Measurements from ENCODE around the gene SCGB1D4. TPM values are rescaled to one million over a fixed set of nuclear protein-coding genes. Genes with fewer than 3 reads are reported as not detected.

The SCGB1D4 gene
- total and polyA plus RNA-seq, 10 of the 15 experiments (the other 5 are each of a cell fraction or from before 2014, with no cell fraction given), result not detected

DNA sequence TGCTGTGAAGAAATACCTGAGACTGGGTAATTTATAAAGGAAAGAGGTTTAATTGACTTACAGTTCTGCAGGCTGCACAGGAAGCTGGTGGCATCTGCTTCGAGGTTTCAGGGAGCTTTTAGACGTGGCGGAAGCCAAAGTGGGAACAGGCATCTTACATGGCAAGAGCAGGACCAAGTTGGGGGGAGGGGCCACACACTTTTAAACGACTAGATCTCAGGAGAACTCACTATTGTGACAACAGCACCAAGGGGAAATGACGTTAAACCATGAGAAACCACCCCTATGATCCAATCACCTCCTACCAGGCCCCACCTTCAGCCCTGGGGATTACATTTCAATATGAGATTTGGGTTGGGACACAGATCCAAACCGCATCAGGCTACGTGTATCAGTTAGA, 11.1 kb upstream of the SCGB1D4 start (continued):
- no peak for TF ChIP-seq RELA (IDR thresholded peaks at IDR 0.05; ENCODE audit: borderline replicate concordance, partially characterized antibody)
- no peak for TF ChIP-seq CHD1 (IDR thresholded peaks at IDR 0.05; ENCODE audit: low read depth, low read length)

DNA sequence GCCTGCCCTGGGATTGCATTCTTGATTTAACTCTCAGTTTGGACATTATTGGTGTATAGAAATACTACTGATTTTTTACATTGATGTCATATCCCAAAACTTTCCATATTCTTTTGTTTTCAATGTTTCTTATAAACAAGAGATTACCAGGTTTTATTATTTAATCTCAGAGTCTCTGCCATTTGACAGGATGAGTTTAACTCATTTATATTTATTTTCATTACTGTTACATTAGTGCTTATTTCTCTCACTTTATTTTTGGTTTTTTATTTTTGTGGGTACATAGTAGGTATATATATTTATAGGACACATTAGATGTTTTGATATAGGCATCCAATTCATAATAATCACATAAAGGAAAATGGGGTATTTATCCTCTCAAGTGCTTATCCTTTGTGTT, 9.1 kb upstream of the SCGB1D4 start:
- ChIA-PET CTCF (no interaction called here), POLR2A (no interaction called here), SMC1A (ENCODE audit: uncharacterized antibody, unreplicated experiment) (no interaction called here), RAD21 (ENCODE audit: unreplicated experiment) (no interaction called here)
- no TSS peak for BruUV-seq (replicated peaks)
- H3K9me3 ChIP-seq (replicated peaks; ENCODE audit: control insufficient read depth, insufficient read depth, low read length), result no peaks in the 10 kb centered on the region
- H3K4me1 ChIP-seq (ENCODE audit: control insufficient read depth, insufficient read depth, low read length), result no peaks in the 10 kb centered on the region
- no peaks in the 10 kb centered on the region for H3K36me3 ChIP-seq (ENCODE audit: control insufficient read depth in 2 of 2, insufficient read depth in 2 of 2, low read length in 1 of 2)
- FAIRE-seq (no peak), DNase-seq (ENCODE audit: low read depth, low spot score) (no peak), ATAC-seq (no peak)
- no peaks in the 10 kb centered on the region for H4K20me1 ChIP-seq (ENCODE audit: control insufficient read depth, insufficient read depth)
- no peak overlapping the region for H3K27ac ChIP-seq (ENCODE audit: control insufficient read depth, insufficient read depth)
- intact Hi-C loops (cut with micrococcal nuclease; ENCODE audit: unreplicated experiment) (no loop called here), in situ Hi-C loops (cut with MboI) (no loop called here)
- H2AFZ ChIP-seq (ENCODE audit: control insufficient read depth, low read depth, low read length), result no peak overlapping the region
- H3K4me2 ChIP-seq (ENCODE audit: control insufficient read depth, insufficient read depth), result no peak overlapping the region
- no peak overlapping the region for H3K4me3 ChIP-seq
- H3K9ac ChIP-seq (ENCODE audit: control insufficient read depth, insufficient read depth, low read length), result no peak overlapping the region
- no peaks in the 10 kb centered on the region for H3K79me2 ChIP-seq (ENCODE audit: control insufficient read depth, insufficient read depth, low read length)
- no peak for TF ChIP-seq PAX8 (IDR thresholded peaks at IDR 0.05)
- no peak for TF ChIP-seq KLF5 (IDR thresholded peaks at IDR 0.05; ENCODE audit: partially characterized antibody)
- no peak for TF ChIP-seq WRNIP1 (IDR thresholded peaks at IDR 0.05; ENCODE audit: borderline replicate concordance, low read depth, low read length)
- TF ChIP-seq BMI1 (IDR thresholded peaks at IDR 0.05; ENCODE audit: borderline replicate concordance), result no peak
- TF ChIP-seq RBBP5 (conservative IDR thresholded peaks at IDR 0.05), result no peak
- TF ChIP-seq, protein P1, sequence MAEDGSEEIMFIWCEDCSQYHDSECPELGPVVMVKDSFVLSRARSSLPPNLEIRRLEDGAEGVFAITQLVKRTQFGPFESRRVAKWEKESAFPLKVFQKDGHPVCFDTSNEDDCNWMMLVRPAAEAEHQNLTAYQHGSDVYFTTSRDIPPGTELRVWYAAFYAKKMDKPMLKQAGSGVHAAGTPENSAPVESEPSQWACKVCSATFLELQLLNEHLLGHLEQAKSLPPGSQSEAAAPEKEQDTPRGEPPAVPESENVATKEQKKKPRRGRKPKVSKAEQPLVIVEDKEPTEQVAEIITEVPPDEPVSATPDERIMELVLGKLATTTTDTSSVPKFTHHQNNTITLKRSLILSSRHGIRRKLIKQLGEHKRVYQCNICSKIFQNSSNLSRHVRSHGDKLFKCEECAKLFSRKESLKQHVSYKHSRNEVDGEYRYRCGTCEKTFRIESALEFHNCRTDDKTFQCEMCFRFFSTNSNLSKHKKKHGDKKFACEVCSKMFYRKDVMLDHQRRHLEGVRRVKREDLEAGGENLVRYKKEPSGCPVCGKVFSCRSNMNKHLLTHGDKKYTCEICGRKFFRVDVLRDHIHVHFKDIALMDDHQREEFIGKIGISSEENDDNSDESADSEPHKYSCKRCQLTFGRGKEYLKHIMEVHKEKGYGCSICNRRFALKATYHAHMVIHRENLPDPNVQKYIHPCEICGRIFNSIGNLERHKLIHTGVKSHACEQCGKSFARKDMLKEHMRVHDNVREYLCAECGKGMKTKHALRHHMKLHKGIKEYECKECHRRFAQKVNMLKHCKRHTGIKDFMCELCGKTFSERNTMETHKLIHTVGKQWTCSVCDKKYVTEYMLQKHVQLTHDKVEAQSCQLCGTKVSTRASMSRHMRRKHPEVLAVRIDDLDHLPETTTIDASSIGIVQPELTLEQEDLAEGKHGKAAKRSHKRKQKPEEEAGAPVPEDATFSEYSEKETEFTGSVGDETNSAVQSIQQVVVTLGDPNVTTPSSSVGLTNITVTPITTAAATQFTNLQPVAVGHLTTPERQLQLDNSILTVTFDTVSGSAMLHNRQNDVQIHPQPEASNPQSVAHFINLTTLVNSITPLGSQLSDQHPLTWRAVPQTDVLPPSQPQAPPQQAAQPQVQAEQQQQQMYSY (CRISPR knock-in tag; IDR thresholded peaks at IDR 0.05), result no peak
- no peak for TF ChIP-seq JUND (IDR thresholded peaks at IDR 0.05; ENCODE audit: low read depth, low read length)
- no peak for TF ChIP-seq HDGF (IDR thresholded peaks at IDR 0.05)
- no peak for TF ChIP-seq ZNF274 (IDR thresholded peaks at IDR 0.05; ENCODE audit: insufficient read depth, insufficient read length)
- no peak for TF ChIP-seq EED (IDR thresholded peaks at IDR 0.05; ENCODE audit: low read depth)
- TF ChIP-seq POLR2AphosphoS2 (IDR thresholded peaks at IDR 0.05; ENCODE audit: low read depth, low read length), result no peak
- no peak for TF ChIP-seq SIX5 (IDR thresholded peaks at IDR 0.05; ENCODE audit: low read depth, low read length, severe bottlenecking)
- H3K27me3 ChIP-seq (replicated peaks in 1 of 2; ENCODE audit: control insufficient read depth in 2 of 2, insufficient read depth in 2 of 2, low read length in 1 of 2), result peaks cover 0 to 2% of the 10 kb centered on the region in 2 experiments; a peak in 2 of 4 replicates

All from GM12878 (cell line).